G401.6 (cell line): Measurements from ENCODE around the gene TLR9.

Experiments used
- FAIRE-seq: peaks from 2 replicates; lab custom pipeline; 2012; peaks lifted over from hg19 to GRCh38; lab: Jason Lieb, UNC

TLR9 gene

GRCh38 chr3:52172262-52172757, 53.1 kb downstream of the TLR9 start:
- FAIRE-seq = no peak

DNA sequence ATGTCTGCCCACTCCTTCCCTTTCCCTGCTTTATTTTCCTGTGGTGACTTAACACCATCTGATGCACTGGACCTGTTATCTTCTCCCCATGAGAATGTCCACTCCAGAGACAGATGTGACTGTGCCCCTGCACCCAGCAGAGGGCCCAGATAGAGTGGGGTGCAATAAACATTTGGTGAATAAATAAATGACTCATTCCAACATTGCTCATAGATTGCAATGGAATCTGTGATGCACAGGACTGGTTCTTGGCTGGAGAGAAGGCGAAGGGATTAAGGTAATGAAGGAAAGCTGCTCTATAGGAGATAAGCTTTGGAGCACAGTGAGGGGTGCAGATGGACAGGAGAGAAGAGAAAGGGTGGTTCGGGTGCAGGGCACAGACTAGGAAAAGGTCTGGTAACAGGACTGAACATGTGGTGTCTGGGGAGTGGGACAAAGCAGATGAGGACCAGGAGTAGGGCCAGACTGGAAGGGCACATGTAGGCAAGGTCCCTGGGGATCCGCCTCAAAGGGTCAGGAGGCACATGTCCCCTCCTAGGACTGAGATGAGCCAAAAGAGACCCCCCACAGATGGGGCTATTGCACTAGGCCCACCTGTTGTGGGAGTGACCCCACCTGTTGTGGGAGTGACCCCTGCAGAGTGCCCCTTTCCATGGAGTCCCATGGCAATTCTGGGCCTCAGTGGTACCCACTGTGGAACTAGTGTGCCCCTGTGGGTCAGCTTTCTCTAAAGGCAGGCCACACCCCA, 53.8 kb downstream of the TLR9 start:
- FAIRE-seq = no peak
